GM12878 (cell line): ENCODE results near the gene TECR.

Source experiments
- BHLHE40 ChIP-seq, 2 experiments: fragments of 450-650 bp in 1 of 2; IDR thresholded peaks; 2 replicates each; pipeline ENCODE4 v1.6.1; 2011 to 2017; ENCODE audit warnings: low read depth in 2 of 2, borderline replicate concordance in 1 of 2, improper control_type of control experiment in 1 of 2, low read length in 1 of 2, mild to moderate bottlenecking in 1 of 2
- CREB1 ChIP-seq: IDR thresholded peaks from 2 replicates; pipeline ENCODE4 v1.6.1; 2012; ENCODE audit warnings: low read depth, mild to moderate bottlenecking, inconsistent platforms
- CTCF ChIP-seq, 3 experiments: IDR thresholded peaks in 2 of 3; conservative IDR thresholded peaks in 1 of 3; 2 replicates each; pipeline ENCODE4 v1.5.1; 2011; ENCODE audit warnings: low read depth in 3 of 3, low read length in 3 of 3, mild to moderate bottlenecking in 3 of 3, control low read depth in 2 of 3, moderate library complexity in 2 of 3, inconsistent platforms in 1 of 3, mixed read lengths in 1 of 3; ENCODE audit not compliant: control insufficient read depth in 2 of 3, insufficient read depth in 1 of 3; ENCODE audit errors: extremely low read depth in 1 of 3
- E2F4 ChIP-seq: IDR thresholded peaks from 2 replicates; pipeline ENCODE4 v1.6.1; 2012; ENCODE audit warnings: low read depth, low read length, improper control_type of control experiment
- EGR1 ChIP-seq, 2 experiments: IDR thresholded peaks; 1 replicate in 1 of 2; 2 replicates in 1 of 2; pipeline ENCODE4 v1.6.1; 2011 to 2012; ENCODE audit warnings: low read depth in 2 of 2, low read length in 2 of 2, borderline replicate concordance in 1 of 2, mild to moderate bottlenecking in 1 of 2, moderate library complexity in 1 of 2
- MXI1 ChIP-seq: fragments of 150-350 bp; IDR thresholded peaks from 2 replicates; pipeline ENCODE4 v1.6.1; 2011; ENCODE audit warnings: low read depth, mild to moderate bottlenecking, inconsistent platforms, low read length, improper control_type of control experiment
- NFYB ChIP-seq: IDR thresholded peaks from 2 replicates; pipeline ENCODE4 v1.6.1; 2011; ENCODE audit warnings: low read depth, mild to moderate bottlenecking, low read length, improper control_type of control experiment, moderate library complexity; ENCODE audit not compliant: insufficient read depth
- POLR2A ChIP-seq: IDR thresholded peaks from 2 replicates; pipeline ENCODE4 v1.6.1; 2011; ENCODE audit warnings: low read depth, mild to moderate bottlenecking, low read length
- RBBP5 ChIP-seq: fragments of 200-600 bp; sonication (generic); conservative IDR thresholded peaks from 2 replicates; pipeline ENCODE4 v1.6.1; 2016
- SIN3A ChIP-seq: IDR thresholded peaks from 2 replicates; pipeline ENCODE4 v1.6.1; 2012; ENCODE audit warnings: low read depth, low read length, improper control_type of control experiment
- SREBF2 ChIP-seq: IDR thresholded peaks from 2 replicates; pipeline ENCODE4 v1.6.1; 2012; ENCODE audit warnings: mild to moderate bottlenecking, low read length
- TARDBP ChIP-seq: IDR thresholded peaks from 2 replicates; pipeline ENCODE4 v1.6.1; 2016; ENCODE audit warnings: borderline replicate concordance
- USF1 ChIP-seq: IDR thresholded peaks from 2 replicates; pipeline ENCODE4 v1.6.1; 2011; ENCODE audit warnings: borderline replicate concordance, low read depth, mild to moderate bottlenecking, moderate library complexity, mixed read lengths, low read length; ENCODE audit not compliant: insufficient read depth; ENCODE audit errors: extremely low read length
- YY1 ChIP-seq: IDR thresholded peaks from 2 replicates; pipeline ENCODE4 v1.6.1; 2011; ENCODE audit warnings: low read depth, mild to moderate bottlenecking, low read length

GRCh38 chr19:14494411-14494810, 35.0 kb upstream of the TECR start:
- TF ChIP-seq TARDBP: no peak
- TF ChIP-seq E2F4: no peak
- no peak for TF ChIP-seq SIN3A
- TF ChIP-seq POLR2A: no peak
- TF ChIP-seq NFYB: no peak
- no peak for TF ChIP-seq USF1
- TF ChIP-seq BHLHE40 (IDR thresholded peaks at IDR 0.05; ENCODE audit: borderline replicate concordance in 1 of 2, low read depth in 2 of 2, low read length in 1 of 2): no peak
- TF ChIP-seq CREB1: no peak
- TF ChIP-seq CTCF (IDR thresholded peaks at IDR 0.05 in 2 of 3, conservative IDR thresholded peaks at IDR 0.05 in 1 of 3; ENCODE audit: control insufficient read depth in 2 of 3, extremely low read depth in 1 of 3, insufficient read depth in 1 of 3, low read depth in 3 of 3, low read length in 3 of 3): no peak
- TF ChIP-seq EGR1 (IDR thresholded peaks at IDR 0.05; ENCODE audit: borderline replicate concordance in 1 of 2, low read depth in 2 of 2, low read length in 2 of 2): no peak
- no peak for TF ChIP-seq RBBP5
- TF ChIP-seq YY1: no peak
- no peak for TF ChIP-seq SREBF2
- TF ChIP-seq MXI1: no peak
